DOHH2 (cell line): ENCODE measurements around the gene CHN2.

Experiments
- H3F3A ChIP-seq: fragments of 200-600 bp; sonication (generic), shearing (Covaris generic); 2 replicates; pipeline ENCODE4 v1.6.0; 2016; ENCODE audit warnings: antibody characterized with exemption, mild to moderate bottlenecking; ENCODE audit not compliant: control insufficient read depth, insufficient read depth
- H3K27ac ChIP-seq: fragments of 200-600 bp; sonication (generic); 2 replicates; pipeline ENCODE4 v1.5.1; 2014; ENCODE audit warnings: low read depth, mild to moderate bottlenecking, low read length, moderate library complexity
- H3K27me3 ChIP-seq: fragments of 200-600 bp; sonication (generic); 2 replicates; pipeline ENCODE4 v1.6.1; 2014; ENCODE audit warnings: mild to moderate bottlenecking, low read length, mixed read lengths; ENCODE audit not compliant: control insufficient read depth
- H3K36me3 ChIP-seq: fragments of 200-600 bp; sonication (generic); 2 replicates; pipeline ENCODE4 v1.6.1; 2014; ENCODE audit warnings: mild to moderate bottlenecking, low read length, moderate library complexity, mixed read lengths; ENCODE audit not compliant: control insufficient read depth
- H3K4me1 ChIP-seq: fragments of 200-600 bp; sonication (generic); 2 replicates; pipeline ENCODE4 v1.6.1; 2014; ENCODE audit warnings: mild to moderate bottlenecking, low read length, mixed read lengths; ENCODE audit not compliant: control insufficient read depth
- H3K4me2 ChIP-seq: fragments of 200-600 bp; sonication (generic); 2 replicates; pipeline ENCODE4 v1.6.0; 2014; ENCODE audit warnings: mild to moderate bottlenecking, low read length, moderate library complexity
- H3K4me3 ChIP-seq: fragments of 200-600 bp; sonication (generic); 2 replicates; pipeline ENCODE4 v1.5.1; 2014; ENCODE audit warnings: mild to moderate bottlenecking, low read length, mixed read lengths
- H3K79me2 ChIP-seq: fragments of 200-600 bp; sonication (generic); 2 replicates; pipeline ENCODE4 v1.6.1; 2014; ENCODE audit warnings: mild to moderate bottlenecking, low read length, mixed read lengths; ENCODE audit not compliant: control insufficient read depth
- H3K9me2 ChIP-seq: fragments of 200-600 bp; sonication (generic); replicated peaks from 2 replicates; pipeline ENCODE4 v1.6.1; 2014; ENCODE audit warnings: mild to moderate bottlenecking, low read length, mixed read lengths; ENCODE audit not compliant: control insufficient read depth
- H3K9me3 ChIP-seq: fragments of 200-600 bp; sonication (generic); 2 replicates; pipeline ENCODE4 v1.6.1; 2014; ENCODE audit warnings: antibody characterized with exemption, low read length, mixed read lengths; ENCODE audit not compliant: control insufficient read depth, insufficient read depth
- H4K20me1 ChIP-seq: fragments of 200-600 bp; sonication (generic); 2 replicates; pipeline ENCODE4 v1.6.0; 2014; ENCODE audit warnings: low read depth, mild to moderate bottlenecking, antibody characterized with exemption, low read length, moderate library complexity; ENCODE audit not compliant: control insufficient read depth, insufficient read depth
- CTCF ChIP-seq: fragments of 200-600 bp; sonication (generic); IDR thresholded peaks from one replicate; pipeline ENCODE4 v1.5.1; 2014; ENCODE audit warnings: antibody characterized with exemption, mild to moderate bottlenecking, low read depth, low read length; ENCODE audit not compliant: poor library complexity, severe bottlenecking
- EZH2phosphoT487 ChIP-seq: fragments of 200-600 bp; sonication (generic); IDR thresholded peaks from 2 replicates; pipeline ENCODE4 v1.6.1; 2017; ENCODE audit warnings: borderline replicate concordance, mild to moderate bottlenecking, antibody characterized with exemption, low read length, moderate library complexity, mixed read lengths

The CHN2 gene

GRCh38 chr7:29300026-29300480, 105.5 kb downstream of the CHN2 start:
- no peak overlapping the region for H3K27ac ChIP-seq
- H3K4me2 ChIP-seq, result no peak overlapping the region

DNA sequence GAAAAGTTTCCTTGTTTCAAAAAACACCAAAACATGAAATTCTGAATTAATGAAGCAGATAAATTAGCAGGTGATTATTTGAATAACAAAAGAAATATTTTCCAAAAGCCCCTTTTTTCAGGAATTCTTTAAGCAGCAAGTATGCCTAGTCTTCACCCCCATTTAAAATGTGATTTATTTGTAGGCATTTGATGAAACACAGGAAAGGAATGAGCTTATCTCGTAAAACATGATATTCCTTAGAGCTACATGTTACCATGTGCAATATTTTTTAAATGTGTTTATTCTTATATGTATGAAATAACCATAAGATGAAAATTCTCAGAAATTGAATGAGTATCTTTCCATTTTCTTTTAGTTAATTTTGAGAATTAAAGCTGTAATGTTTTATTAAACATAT, 106.1 kb downstream of the CHN2 start:
- Histone ChIP-seq H3K27me3 (0 out of 2 replicates have a peak, but pooled peaks cover 4% of the 10 kb centered on the region), H3K4me1 (no peaks in the 10 kb centered on the region), H3K9me2 (no peaks in the 10 kb centered on the region), H3K36me3 (no peaks in the 10 kb centered on the region), H3K4me3 (no peak overlapping the region), H3K27ac (no peak overlapping the region), H3F3A (no peaks in the 10 kb centered on the region), H4K20me1 (no peaks in the 10 kb centered on the region), H3K9me3 (no peaks in the 10 kb centered on the region), H3K79me2 (no peaks in the 10 kb centered on the region), H3K4me2 (no peak overlapping the region)
- TF ChIP-seq EZH2phosphoT487 (no peak), CTCF (no peak)

More at GRCh38 chr7:29300026-29300480, 105.5 kb downstream of the CHN2 start:
- Histone ChIP-seq H3K9me2 (no peaks in the 10 kb centered on the region), H3K27me3 (0 out of 2 replicates have a peak, but pooled peaks cover 4% of the 10 kb centered on the region), H3F3A (no peaks in the 10 kb centered on the region), H3K79me2 (no peaks in the 10 kb centered on the region), H3K36me3 (no peaks in the 10 kb centered on the region), H4K20me1 (no peaks in the 10 kb centered on the region), H3K4me3 (no peak overlapping the region), H3K9me3 (no peaks in the 10 kb centered on the region), H3K4me1 (no peaks in the 10 kb centered on the region)
- TF ChIP-seq EZH2phosphoT487, result no peak
- TF ChIP-seq CTCF, result no peak

- Histone ChIP-seq H3K4me1 (no peaks in the 10 kb centered on the region), H3K79me2 (no peaks in the 10 kb centered on the region), H3K27me3 (0 out of 2 replicates have a peak, but pooled peaks cover 4% of the 10 kb centered on the region), H3K4me3 (no peak overlapping the region), H3K9me3 (no peaks in the 10 kb centered on the region), H4K20me1 (no peaks in the 10 kb centered on the region), H3F3A (no peaks in the 10 kb centered on the region), H3K4me2 (no peak overlapping the region), H3K9me2 (no peaks in the 10 kb centered on the region), H3K27ac (no peak overlapping the region), H3K36me3 (no peaks in the 10 kb centered on the region)
- no peak for TF ChIP-seq EZH2phosphoT487
- TF ChIP-seq CTCF, result no peak
Observed at GRCh38 chr7:29302666-29303395, 108.3 kb downstream of the CHN2 start.
